GM12878 (cell line): ENCODE data around the gene TSPAN12. TPM values are rescaled to one million over a fixed set of nuclear protein-coding genes. Genes with fewer than 3 reads are reported as not detected.
A peak's percentile ranks its signal among the peaks of the same experiment; 100 is the strongest.

Source experiments
- ATAC-seq: fragments of 200-7000 bp; cut with Tn5 transposase; 3 replicates; pipeline ENCODE4 v1.9.1; 2020; ENCODE audit warnings: mild to moderate bottlenecking, moderate library complexity
- BruUV-seq: library from RNA; stranded (reverse); fragments of 400-500 nt; replicated peaks from 2 replicates; lab custom pipeline; 2021; lab: Mats Ljungman, UMichigan
- CTCF ChIA-PET: fragments of 300-600 bp; sonication (Branson Sonifier 250); formaldehyde crosslinking; extraction: SDS; loops from one replicate; lab custom pipeline; 2021; ENCODE audit warnings: inconsistent platforms; lab: Yijun Ruan, JAX
- POLR2A ChIA-PET: fragments of 350-600 bp; formaldehyde crosslinking; extraction: SDS; loops from one replicate; lab custom pipeline; 2021; ENCODE audit warnings: inconsistent platforms; lab: Charles Lee
- RAD21 ChIA-PET: fragments of 300-600 bp; sonication (Branson Sonifier 250); formaldehyde crosslinking; loops from one replicate; lab custom pipeline; 2023; ENCODE audit warnings: antibody characterized with exemption; ENCODE audit not compliant: unreplicated experiment; lab: Charles Lee
- SMC1A ChIA-PET: fragments of 300-600 bp; sonication (Branson Sonifier 250); formaldehyde crosslinking; loops from one replicate; lab custom pipeline; 2023; ENCODE audit not compliant: unreplicated experiment, uncharacterized antibody; lab: Charles Lee
- DNase-seq: peaks from one replicate; pipeline ENCODE4 v3.0.0-alpha.2; 2011; ENCODE audit warnings: low read depth, low spot score
- FAIRE-seq: peaks from 3 replicates; lab custom pipeline; 2011; peaks lifted over from hg19 to GRCh38; lab: Jason Lieb, UNC
- H2AFZ ChIP-seq: 2 replicates; pipeline ENCODE4 v1.6.0; 2011; ENCODE audit warnings: low read depth, low read length, control low read depth; ENCODE audit not compliant: control insufficient read depth
- H3K27ac ChIP-seq: 2 replicates; pipeline ENCODE4 v1.5.1; 2011; ENCODE audit warnings: control low read depth; ENCODE audit not compliant: control insufficient read depth, insufficient read depth
- H3K27me3 ChIP-seq, 2 experiments: replicated peaks in 1 of 2; 2 replicates each; pipeline versions ENCODE4 v1.6.0 to v1.6.1; 2011; ENCODE audit warnings: low read length in 1 of 2; ENCODE audit not compliant: control insufficient read depth in 2 of 2, insufficient read depth in 2 of 2
- H3K36me3 ChIP-seq, 2 experiments: 2 replicates each; pipeline ENCODE4 v1.5.1; 2011; ENCODE audit warnings: low read length in 1 of 2; ENCODE audit not compliant: control insufficient read depth in 2 of 2, insufficient read depth in 2 of 2
- H3K4me1 ChIP-seq: 2 replicates; pipeline ENCODE4 v1.6.1; 2011; ENCODE audit warnings: mild to moderate bottlenecking, low read length, moderate library complexity, mixed read lengths; ENCODE audit not compliant: control insufficient read depth, insufficient read depth
- H3K4me2 ChIP-seq: 2 replicates; pipeline ENCODE4 v1.6.0; 2011; ENCODE audit warnings: control low read depth; ENCODE audit not compliant: control insufficient read depth, insufficient read depth
- H3K4me3 ChIP-seq: fragments of 200-600 bp; sonication (generic); 2 replicates; pipeline ENCODE4 v1.5.1; 2016
- H3K79me2 ChIP-seq: 2 replicates; pipeline ENCODE4 v1.6.0; 2011; ENCODE audit warnings: low read length; ENCODE audit not compliant: control insufficient read depth, insufficient read depth
- H3K9ac ChIP-seq: 2 replicates; pipeline ENCODE4 v1.8.0; 2011; ENCODE audit warnings: low read length, control low read depth, mixed read lengths; ENCODE audit not compliant: control insufficient read depth, insufficient read depth
- H3K9me3 ChIP-seq: replicated peaks from 3 replicates; pipeline ENCODE4 v1.5.1; 2011; ENCODE audit warnings: mild to moderate bottlenecking, low read length; ENCODE audit not compliant: control insufficient read depth, insufficient read depth
- H4K20me1 ChIP-seq: 2 replicates; pipeline ENCODE4 v1.6.0; 2011; ENCODE audit not compliant: control insufficient read depth, insufficient read depth
- POU2F2 ChIP-seq: IDR thresholded peaks from 3 replicates; pipeline ENCODE4 v1.6.1; 2011; ENCODE audit warnings: low read depth, mild to moderate bottlenecking, low read length, borderline replicate concordance
- SMAD1 ChIP-seq: fragments of 450-650 bp; IDR thresholded peaks from 2 replicates; pipeline ENCODE4 v1.6.1; 2018; ENCODE audit warnings: mild to moderate bottlenecking, low read depth; ENCODE audit not compliant: partially characterized antibody
- ZNF687 ChIP-seq: fragments of 450-650 bp; IDR thresholded peaks from 2 replicates; pipeline ENCODE4 v1.6.1; 2017; ENCODE audit warnings: mild to moderate bottlenecking, moderate library complexity
- WGBS: methylation state at CpG from one replicate; pipeline ENCODE4 v1.1.6; 2016; ENCODE audit warnings: low lambda C conversion rate; ENCODE audit not compliant: insufficient replicate concordance, insufficient coverage; ENCODE audit errors: missing lambda C conversion rate; 5-methylcytosine and 5-hydroxymethylcytosine counted together
- in situ Hi-C: fragments of 300-500 bp; cut with MboI; formaldehyde crosslinking; loops from 9 replicates; pipeline ENCODE4 v1.14.3; 2018; ENCODE audit warnings: mixed read lengths
- intact Hi-C: fragments of 100-400 bp; cut with micrococcal nuclease; formaldehyde crosslinking; loops from one replicate; pipeline ENCODE4 v1.14.2; 2022; ENCODE audit not compliant: unreplicated experiment
- polyA plus RNA-seq, 11 experiments: library from polyadenylated mRNA; depleted of rRNA in 4 of 11; unstranded in 6 of 11; stranded (reverse) in 5 of 11; fragments of >200 nt; fragmentation: Nextera tagmentation in 4 of 11; fragmentation: Illumina TruSeq in 1 of 11; extraction: Ambion mirVana in 4 of 11; extraction: Trizol in 1 of 11; gene quantifications; 1 replicate in 1 of 11; 2 replicates in 10 of 11; pipeline versions ENCODE4 v1.2.1 to v1.2.3, GENCODE V29; 2011 to 2016; ENCODE audit warnings: inconsistent platforms in 2 of 11, missing spikeins in 2 of 11, low read depth in 1 of 11
- total RNA-seq, 4 experiments: library from RNA; depleted of rRNA in 3 of 4; stranded (reverse); fragments of >200 nt in 3 of 4; fragmentation: Illumina TruSeq in 1 of 4; extraction: Trizol in 1 of 4; gene quantifications; 2 replicates each; pipeline versions ENCODE4 v1.2.1 to v1.2.3, GENCODE V29; 2013 to 2021

TSPAN12 gene
- total and polyA plus RNA-seq, 10 of the 15 experiments (the other 5 are each of a cell fraction or from before 2014, with no cell fraction given), result 0.67 to 110 (median 1.3) TPM

GRCh38 chr7:120856198-120856597 lies 1.7 kb downstream of the TSPAN12 start:
- no peaks in the 10 kb centered on the region for H3K36me3 ChIP-seq
- H3K4me1 ChIP-seq, result no peaks in the 10 kb centered on the region
- in situ Hi-C loops, result no loop called here
- H3K27ac ChIP-seq, result no peak overlapping the region; the same call in none of the 2 replicates
- TF ChIP-seq ZNF687 (peak; percentile 52; the same call in 1 of the 2 replicates), SMAD1 (peak; percentile 23), POU2F2 (no peak)
- 77% methylated on average over 5 of the region's 5 CpGs for WGBS
- 0 out of 2 replicates have a peak overlapping the region, but pooled peaks have one; percentile 13 for H3K9ac ChIP-seq
- no peaks in the 10 kb centered on the region; the same call in 1 of the 2 replicates for H3K79me2 ChIP-seq
- H3K9me3 ChIP-seq, result no peaks in the 10 kb centered on the region
- H3K27me3 ChIP-seq, result peaks cover 0 to 4% of the 10 kb centered on the region in 2 experiments; a peak in 1 of 4 replicates
- ChIA-PET RAD21 (interaction anchor here (1.0 to 5.9 kb wide), 10 partner anchors 8 to 72 kb away, joined by 3 to 57 read pairs (median 10); no protein-coding TSS in a partner anchor), POLR2A (interaction anchor here (0.5 to 4.1 kb wide), 8 partner anchors 9 to 94 kb away, joined by 3 to 39 read pairs (median 6); partner anchors contain the start of gene ING3), CTCF (interaction anchor here (0.6 to 5.1 kb wide), 10 partner anchors 9 to 83 kb away, joined by 3 to 59 read pairs (median 4); no protein-coding TSS in a partner anchor), SMC1A (interaction anchor here (0.7 to 7.5 kb wide), 15 partner anchors 9 to 125 kb away, joined by 3 to 122 read pairs (median 6); no protein-coding TSS in a partner anchor)
- BruUV-seq, result no TSS peak
- intact Hi-C loops, result loop anchor here (1.0 to 10.0 kb wide), 7 partner anchors 18 to 679 kb away; partner anchors contain the start of gene ING3
- peak overlapping the region; percentile 85 for H3K4me2 ChIP-seq
- peak; percentile 24 for ATAC-seq
- no peak for DNase-seq
- peak overlapping the region; percentile 66; the same call in 1 of the 2 replicates for H3K4me3 ChIP-seq
- FAIRE-seq, result no peak
- no peaks in the 10 kb centered on the region for H4K20me1 ChIP-seq
- H2AFZ ChIP-seq, result no peak overlapping the region
